Measurements from ENCODE around the gene SPSB3.
"Not testable (repeated sequence)": the region's sequence is repeated elsewhere in the genome, so short reads cannot be mapped to it uniquely, and the experiment has no call there.

The SPSB3 gene

GRCh38 chr16:1815461-1815860 lies 33.1 kb upstream of the SPSB3 start:
- H3K9me3 ChIP-seq (ENCODE audit: control insufficient read depth in 2 of 2, low read length in 2 of 2), result no peaks in the 10 kb centered on the region
- no peaks in the 10 kb centered on the region for H3K4me1 ChIP-seq (ENCODE audit: control insufficient read depth, insufficient read depth, low read length)
- peaks cover 12 to 19% of the 10 kb centered on the region in 2 donors for H3K36me3 ChIP-seq (ENCODE audit: control insufficient read depth in 2 of 2, insufficient read depth in 2 of 2, low read length in 2 of 2)
- H3K9ac ChIP-seq (ENCODE audit: low read length in 2 of 2), result no peak overlapping the region
- no peak overlapping the region for H3K27ac ChIP-seq (ENCODE audit: low read length)
- no peak overlapping the region for H3K4me3 ChIP-seq (ENCODE audit: low read length in 2 of 2)
- no peaks in the 10 kb centered on the region for H3K27me3 ChIP-seq (ENCODE audit: control insufficient read depth in 1 of 2, insufficient read depth in 2 of 2, low read length in 2 of 2)

GRCh38 chr16:1812732-1813163 lies 30.4 kb upstream of the SPSB3 start:
- H3K4me3 ChIP-seq (ENCODE audit: low read length in 2 of 2), result no peak overlapping the region
- no peaks in the 10 kb centered on the region for H3K9me3 ChIP-seq (ENCODE audit: control insufficient read depth in 2 of 2, low read length in 2 of 2)
- H3K27me3 ChIP-seq (ENCODE audit: control insufficient read depth in 1 of 2, insufficient read depth in 2 of 2, low read length in 2 of 2), result no peaks in the 10 kb centered on the region
- no peak overlapping the region for H3K9ac ChIP-seq (ENCODE audit: low read length in 2 of 2)
- no peak overlapping the region for H3K27ac ChIP-seq (ENCODE audit: low read length)
- no peaks in the 10 kb centered on the region for H3K4me1 ChIP-seq (ENCODE audit: control insufficient read depth, insufficient read depth, low read length)
- H3K36me3 ChIP-seq (ENCODE audit: control insufficient read depth in 2 of 2, insufficient read depth in 2 of 2, low read length in 2 of 2), result peaks cover 25 to 30% of the 10 kb centered on the region in 2 donors

- peaks cover 22 to 24% of the 10 kb centered on the region in 2 donors for H3K36me3 ChIP-seq (ENCODE audit: control insufficient read depth in 2 of 2, insufficient read depth in 2 of 2, low read length in 2 of 2)
These were observed 28.2 kb upstream of the SPSB3 start for GRCh38 chr16:1810536-1810935.

DNA sequence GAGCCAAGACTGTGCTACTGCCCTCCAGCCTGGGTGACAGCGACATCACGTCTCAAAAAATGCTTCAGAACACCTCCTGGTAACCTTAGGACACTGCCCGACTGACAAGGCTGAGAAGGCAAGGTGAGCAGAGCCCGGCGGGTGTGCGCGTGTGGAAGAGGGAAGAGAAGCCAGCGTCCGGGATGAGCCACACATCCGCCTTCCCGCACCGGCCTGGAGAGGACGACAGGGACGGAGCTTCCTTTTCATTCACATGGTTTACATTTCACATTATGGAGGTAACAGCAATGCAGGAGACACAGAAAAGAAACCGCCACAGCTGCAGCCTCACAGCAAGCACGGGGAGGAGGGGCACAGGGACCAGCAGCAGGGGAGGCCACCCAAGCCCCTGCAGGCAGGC lies 27.7 kb upstream of the SPSB3 start:
- Histone ChIP-seq H3K27me3 (ENCODE audit: control insufficient read depth in 1 of 2, insufficient read depth in 2 of 2, low read length in 2 of 2) (no peaks in the 10 kb centered on the region), H3K36me3 (ENCODE audit: control insufficient read depth in 2 of 2, insufficient read depth in 2 of 2, low read length in 2 of 2) (peaks cover 21 to 22% of the 10 kb centered on the region in 2 donors), H3K4me1 (ENCODE audit: control insufficient read depth, insufficient read depth, low read length) (no peaks in the 10 kb centered on the region), H3K27ac (ENCODE audit: low read length) (no peak overlapping the region), H3K9ac (ENCODE audit: low read length in 2 of 2) (no peak overlapping the region), H3K4me3 (ENCODE audit: low read length in 2 of 2) (no peak overlapping the region), H3K9me3 (ENCODE audit: control insufficient read depth in 2 of 2, low read length in 2 of 2) (no peaks in the 10 kb centered on the region)

More at GRCh38 chr16:1810536-1810935, 28.2 kb upstream of the SPSB3 start:
- H3K27ac ChIP-seq (ENCODE audit: low read length), result no peak overlapping the region
- no peaks in the 10 kb centered on the region for H3K9me3 ChIP-seq (ENCODE audit: control insufficient read depth in 2 of 2, low read length in 2 of 2)
- H3K4me1 ChIP-seq (ENCODE audit: control insufficient read depth, insufficient read depth, low read length), result no peaks in the 10 kb centered on the region
- no peak overlapping the region for H3K9ac ChIP-seq (ENCODE audit: low read length in 2 of 2)
- H3K27me3 ChIP-seq (ENCODE audit: control insufficient read depth in 1 of 2, insufficient read depth in 2 of 2, low read length in 2 of 2), result no peaks in the 10 kb centered on the region
- H3K4me3 ChIP-seq (ENCODE audit: low read length in 2 of 2), result no peak overlapping the region

DNA sequence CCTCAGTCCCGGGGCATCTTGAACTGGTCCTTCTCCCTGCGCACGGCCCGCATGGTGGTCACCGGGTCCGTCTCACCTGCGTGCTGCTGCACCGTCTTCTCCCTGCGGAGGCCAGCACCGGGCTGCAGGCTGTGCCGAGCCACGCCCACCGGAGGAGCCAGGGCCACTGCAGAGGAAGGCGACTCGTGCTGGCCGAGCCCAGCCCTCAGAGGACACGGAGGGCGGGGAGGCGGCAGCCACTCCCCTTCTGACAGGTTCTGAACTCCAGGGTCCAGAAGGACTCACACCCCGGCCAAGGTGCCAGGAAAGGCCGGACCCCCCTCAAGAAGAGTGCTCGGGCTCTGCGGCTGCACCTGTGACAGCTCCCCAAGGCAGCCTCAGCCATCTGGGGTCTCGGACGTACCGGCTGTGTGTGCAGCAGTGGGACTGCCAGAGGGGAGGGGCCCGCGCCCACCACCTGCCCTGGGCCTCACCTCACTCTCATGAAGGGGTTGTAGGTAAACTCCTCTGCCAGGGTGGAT lies 27.0 kb upstream of the SPSB3 start:
- Histone ChIP-seq H3K9ac (ENCODE audit: low read length in 2 of 2) (no peak overlapping the region), H3K27ac (ENCODE audit: low read length) (no peak overlapping the region), H3K4me1 (ENCODE audit: control insufficient read depth, insufficient read depth, low read length) (no peaks in the 10 kb centered on the region), H3K27me3 (ENCODE audit: control insufficient read depth in 1 of 2, insufficient read depth in 2 of 2, low read length in 2 of 2) (no peaks in the 10 kb centered on the region), H3K4me3 (ENCODE audit: low read length in 2 of 2) (no peak overlapping the region), H3K9me3 (ENCODE audit: control insufficient read depth in 2 of 2, low read length in 2 of 2) (no peaks in the 10 kb centered on the region), H3K36me3 (ENCODE audit: control insufficient read depth in 2 of 2, insufficient read depth in 2 of 2, low read length in 2 of 2) (peaks cover 20 to 23% of the 10 kb centered on the region in 2 donors)

DNA sequence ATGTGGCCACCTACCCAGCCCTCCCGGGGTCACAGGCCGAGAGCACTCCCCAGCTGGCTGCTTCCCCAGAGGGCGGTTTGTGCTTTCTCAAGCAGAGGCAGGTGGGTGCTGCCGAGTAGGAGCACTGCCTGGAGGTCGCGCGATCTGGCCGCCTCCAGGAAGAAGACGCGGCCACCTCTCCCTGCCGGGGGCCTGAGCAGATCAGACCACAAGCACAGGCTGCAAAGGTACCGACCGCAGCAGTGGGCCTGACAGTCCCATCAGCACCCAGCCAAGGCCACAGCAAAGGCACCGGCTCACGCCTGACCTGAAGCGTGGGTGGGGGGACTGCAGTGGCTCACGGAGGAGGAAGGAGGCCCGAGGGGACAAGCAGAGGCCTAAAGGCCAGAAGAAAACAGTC lies 26.3 kb upstream of the SPSB3 start:
- no peaks in the 10 kb centered on the region for H3K27me3 ChIP-seq (ENCODE audit: control insufficient read depth in 1 of 2, insufficient read depth in 2 of 2, low read length in 2 of 2)
- no peaks in the 10 kb centered on the region for H3K4me1 ChIP-seq (ENCODE audit: control insufficient read depth, insufficient read depth, low read length)
- H3K9me3 ChIP-seq (ENCODE audit: control insufficient read depth in 2 of 2, low read length in 2 of 2), result no peaks in the 10 kb centered on the region
- H3K27ac ChIP-seq (ENCODE audit: low read length), result no peak overlapping the region
- no peak overlapping the region for H3K9ac ChIP-seq (ENCODE audit: low read length in 2 of 2)
- H3K36me3 ChIP-seq (ENCODE audit: control insufficient read depth in 2 of 2, insufficient read depth in 2 of 2, low read length in 2 of 2), result peaks cover 20 to 24% of the 10 kb centered on the region in 2 donors
- H3K4me3 ChIP-seq (ENCODE audit: low read length in 2 of 2), result no peak overlapping the region

- no peaks in the 10 kb centered on the region for H3K4me1 ChIP-seq (ENCODE audit: control insufficient read depth, insufficient read depth, low read length)
- H3K36me3 ChIP-seq (ENCODE audit: control insufficient read depth in 2 of 2, insufficient read depth in 2 of 2, low read length in 2 of 2), result peaks cover 20 to 21% of the 10 kb centered on the region in 2 donors
- H3K27ac ChIP-seq (ENCODE audit: low read length), result no peak overlapping the region
- no peak overlapping the region for H3K4me3 ChIP-seq (ENCODE audit: low read length in 2 of 2)
- no peaks in the 10 kb centered on the region for H3K9me3 ChIP-seq (ENCODE audit: control insufficient read depth in 2 of 2, low read length in 2 of 2)
- H3K9ac ChIP-seq (ENCODE audit: low read length in 2 of 2), result no peak overlapping the region
- no peaks in the 10 kb centered on the region for H3K27me3 ChIP-seq (ENCODE audit: control insufficient read depth in 1 of 2, insufficient read depth in 2 of 2, low read length in 2 of 2)
These were observed 25.3 kb upstream of the SPSB3 start for GRCh38 chr16:1807626-1808025.

DNA sequence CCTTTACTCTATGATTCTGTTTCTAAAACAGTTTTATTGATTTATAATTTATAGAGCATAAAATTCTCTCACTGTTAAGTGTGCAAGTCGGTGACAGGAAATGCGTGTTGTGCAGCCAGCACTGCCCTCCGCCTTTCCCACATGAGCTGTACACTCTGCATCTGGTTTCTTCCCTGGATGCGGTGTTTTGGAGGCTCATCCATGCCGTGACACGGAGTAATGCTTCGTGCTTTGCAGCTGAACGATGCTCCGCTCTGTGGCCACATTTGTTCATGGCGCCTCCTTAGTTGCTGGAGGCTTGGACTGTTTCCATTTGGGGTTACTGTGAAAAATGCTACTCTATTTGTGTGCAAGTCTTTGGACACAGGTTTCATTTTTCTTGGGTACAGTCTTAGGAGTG lies 18.3 kb upstream of the SPSB3 start:
- H3K27ac ChIP-seq (ENCODE audit: low read length), result no peak overlapping the region
- no peaks in the 10 kb centered on the region for H3K9me3 ChIP-seq (ENCODE audit: control insufficient read depth in 2 of 2, low read length in 2 of 2)
- H3K36me3 ChIP-seq (ENCODE audit: control insufficient read depth in 2 of 2, insufficient read depth in 2 of 2, low read length in 2 of 2), result peaks cover 0 to 3% of the 10 kb centered on the region in 2 donors
- H3K27me3 ChIP-seq (ENCODE audit: control insufficient read depth in 1 of 2, insufficient read depth in 2 of 2, low read length in 2 of 2), result no peaks in the 10 kb centered on the region
- no peaks in the 10 kb centered on the region for H3K4me1 ChIP-seq (ENCODE audit: control insufficient read depth, insufficient read depth, low read length)
- H3K4me3 ChIP-seq (ENCODE audit: low read length in 2 of 2), result no peak overlapping the region
- no peak overlapping the region for H3K9ac ChIP-seq (ENCODE audit: low read length in 2 of 2)

DNA sequence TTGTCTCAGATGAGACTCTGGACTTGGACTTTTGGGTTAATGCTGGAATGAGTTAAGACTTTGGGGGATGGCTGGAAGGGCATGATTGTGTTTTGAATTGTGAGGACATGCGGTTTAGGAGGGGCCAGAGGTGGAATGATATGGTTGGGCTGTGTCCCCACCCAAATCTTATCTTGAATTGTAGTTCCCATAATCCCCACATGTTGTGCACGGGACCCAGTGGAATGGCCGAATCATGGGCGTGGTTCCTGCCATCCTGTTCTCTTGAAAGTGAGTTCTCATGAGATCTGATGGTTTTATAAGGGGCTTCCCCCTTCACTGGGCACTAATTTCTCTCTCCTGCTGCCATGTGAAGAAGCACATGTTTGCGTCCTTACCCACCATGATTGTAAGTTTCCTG lies 16.9 kb upstream of the SPSB3 start:
- H3K9ac ChIP-seq (ENCODE audit: low read length in 2 of 2); H3K36me3 ChIP-seq (ENCODE audit: control insufficient read depth in 2 of 2, insufficient read depth in 2 of 2, low read length in 2 of 2); H3K27me3 ChIP-seq (ENCODE audit: control insufficient read depth in 1 of 2, insufficient read depth in 2 of 2, low read length in 2 of 2); H3K4me1 ChIP-seq (ENCODE audit: control insufficient read depth, insufficient read depth, low read length); H3K9me3 ChIP-seq (ENCODE audit: control insufficient read depth in 2 of 2, low read length in 2 of 2); H3K27ac ChIP-seq (ENCODE audit: low read length); H3K4me3 ChIP-seq (ENCODE audit: low read length in 2 of 2): not testable (repeated sequence)

GRCh38 chr16:1794908-1795666 lies 12.7 kb upstream of the SPSB3 start:
- no peaks in the 10 kb centered on the region for H3K9me3 ChIP-seq (ENCODE audit: control insufficient read depth in 2 of 2, low read length in 2 of 2)
- no peaks in the 10 kb centered on the region for H3K36me3 ChIP-seq (ENCODE audit: control insufficient read depth in 2 of 2, insufficient read depth in 2 of 2, low read length in 2 of 2)
- no peak overlapping the region for H3K4me3 ChIP-seq (ENCODE audit: low read length in 2 of 2)
- no peaks in the 10 kb centered on the region for H3K27me3 ChIP-seq (ENCODE audit: control insufficient read depth in 1 of 2, insufficient read depth in 2 of 2, low read length in 2 of 2)
- H3K4me1 ChIP-seq (ENCODE audit: control insufficient read depth, insufficient read depth, low read length), result no peaks in the 10 kb centered on the region
- H3K27ac ChIP-seq (ENCODE audit: low read length), result no peak overlapping the region
- no peak overlapping the region for H3K9ac ChIP-seq (ENCODE audit: low read length in 2 of 2)

GRCh38 chr16:1794221-1794871 lies 12.0 kb upstream of the SPSB3 start:
- H3K9ac ChIP-seq (ENCODE audit: low read length in 2 of 2), result no peak overlapping the region
- H3K9me3 ChIP-seq (ENCODE audit: control insufficient read depth in 2 of 2, low read length in 2 of 2), result no peaks in the 10 kb centered on the region
- no peaks in the 10 kb centered on the region for H3K4me1 ChIP-seq (ENCODE audit: control insufficient read depth, insufficient read depth, low read length)
- H3K4me3 ChIP-seq (ENCODE audit: low read length in 2 of 2), result no peak overlapping the region
- H3K36me3 ChIP-seq (ENCODE audit: control insufficient read depth in 2 of 2, insufficient read depth in 2 of 2, low read length in 2 of 2), result peaks cover 0 to 2% of the 10 kb centered on the region in 2 donors
- no peak overlapping the region for H3K27ac ChIP-seq (ENCODE audit: low read length)
- H3K27me3 ChIP-seq (ENCODE audit: control insufficient read depth in 1 of 2, insufficient read depth in 2 of 2, low read length in 2 of 2), result no peaks in the 10 kb centered on the region

Data from stomach smooth muscle (tissue), 2 donors.